Activated naive CD4-positive, alpha-beta T cell treated with anti-CD3 and anti-CD28 coated beads for 36 hours (primary cell): Measurements from ENCODE around the gene RPS27L. TPM values are rescaled to one million over a fixed set of nuclear protein-coding genes. Genes with fewer than 3 reads are reported as not detected.

ENCODE experiments used
- CTCF ChIA-PET: fragments of 350-600 bp; sonication (Branson Sonifier 250); formaldehyde crosslinking; loops from one replicate; lab custom pipeline; 2021; ENCODE audit warnings: antibody characterized with exemption; lab: Charles Lee
- DNase-seq: peaks from one replicate; pipeline ENCODE4 v3.0.0-alpha.2; 2020
- H3K27ac Mint-ChIP-seq: one replicate; pipeline ENCODE4 v1.8.0; 2021; ENCODE audit warnings: mild to moderate bottlenecking, mixed read lengths
- H3K27me3 Mint-ChIP-seq: one replicate; pipeline ENCODE4 v1.8.0; 2021; ENCODE audit warnings: low read depth, mixed read lengths
- H3K36me3 Mint-ChIP-seq: one replicate; pipeline ENCODE4 v1.8.0; 2021; ENCODE audit warnings: low read depth, mixed read lengths
- H3K4me1 Mint-ChIP-seq: one replicate; pipeline ENCODE4 v1.8.0; 2021; ENCODE audit warnings: low read depth, mixed read lengths
- H3K4me3 Mint-ChIP-seq: one replicate; pipeline ENCODE4 v1.8.0; 2021; ENCODE audit warnings: mild to moderate bottlenecking, moderate library complexity, mixed read lengths
- H3K9me3 Mint-ChIP-seq: one replicate; pipeline ENCODE4 v1.8.0; 2021; ENCODE audit warnings: mixed read lengths
- intact Hi-C: fragments of 100-400 bp; cut with micrococcal nuclease; formaldehyde crosslinking; loops from one replicate; pipeline ENCODE4 v1.15.1; 2023
- total RNA-seq, 2 experiments: library from RNA; stranded (reverse); gene quantifications; one replicate each; pipeline ENCODE4 v1.2.3, GENCODE V29; 2021

The RPS27L gene
- total RNA-seq, 2 experiments from 2014 or later, result 220 to 222 TPM

- CTCF ChIA-PET, result interaction anchor here (0.9 to 1.7 kb wide), 2 partner anchors 19 to 138 kb away, joined by 3 to 4 read pairs; no protein-coding TSS in a partner anchor
- H3K27me3 Mint-ChIP-seq, result no peaks in the 10 kb centered on the region
- no peak overlapping the region for H3K4me3 Mint-ChIP-seq
- H3K4me1 Mint-ChIP-seq, result peaks cover 14% of the 10 kb centered on the region
- peaks cover 3% of the 10 kb centered on the region for H3K36me3 Mint-ChIP-seq
- H3K9me3 Mint-ChIP-seq, result no peaks in the 10 kb centered on the region
- H3K27ac Mint-ChIP-seq, result no peak overlapping the region
- DNase-seq, result no peak
- intact Hi-C loops, result no loop called here
Measured at GRCh38 chr15:63185206-63185605, 27.9 kb upstream of the RPS27L start.

GRCh38 chr15:63181648-63182047, 24.4 kb upstream of the RPS27L start:
- Mint-ChIP-seq H3K27me3 (no peaks in the 10 kb centered on the region), H3K4me1 (peaks cover 15% of the 10 kb centered on the region), H3K4me3 (no peak overlapping the region), H3K9me3 (no peaks in the 10 kb centered on the region), H3K27ac (no peak overlapping the region), H3K36me3 (no peaks in the 10 kb centered on the region)
- intact Hi-C loops, result no loop called here
- DNase-seq, result no peak
- CTCF ChIA-PET, result no interaction called here

- H3K27ac Mint-ChIP-seq, result no peak overlapping the region
- H3K9me3 Mint-ChIP-seq, result no peaks in the 10 kb centered on the region
- H3K4me3 Mint-ChIP-seq, result no peak overlapping the region
- H3K36me3 Mint-ChIP-seq, result no peaks in the 10 kb centered on the region
- intact Hi-C loops, result no loop called here
- CTCF ChIA-PET, result no interaction called here
- H3K4me1 Mint-ChIP-seq, result peaks cover 20% of the 10 kb centered on the region
- no peak for DNase-seq
- H3K27me3 Mint-ChIP-seq, result no peaks in the 10 kb centered on the region
Measured at GRCh38 chr15:63180746-63181145, 23.5 kb upstream of the RPS27L start.

GRCh38 chr15:63178034-63178433, 20.8 kb upstream of the RPS27L start:
- DNase-seq, result no peak
- Mint-ChIP-seq H3K4me3 (no peak overlapping the region), H3K9me3 (no peaks in the 10 kb centered on the region), H3K4me1 (peaks cover 20% of the 10 kb centered on the region), H3K36me3 (no peaks in the 10 kb centered on the region), H3K27me3 (no peaks in the 10 kb centered on the region), H3K27ac (no peak overlapping the region)
- intact Hi-C loops, result no loop called here
- CTCF ChIA-PET, result no interaction called here

- Mint-ChIP-seq H3K9me3 (no peaks in the 10 kb centered on the region), H3K27me3 (no peaks in the 10 kb centered on the region), H3K4me3 (no peak overlapping the region), H3K27ac (no peak overlapping the region), H3K4me1 (peaks cover 20% of the 10 kb centered on the region), H3K36me3 (no peaks in the 10 kb centered on the region)
- intact Hi-C loops, result no loop called here
- DNase-seq, result no peak
- CTCF ChIA-PET, result interaction anchor here (0.6 to 1.1 kb wide), 2 partner anchors 10 to 83 kb away, joined by 4 to 5 read pairs; no protein-coding TSS in a partner anchor
Measured at GRCh38 chr15:63176302-63176701, 19.0 kb upstream of the RPS27L start.

GRCh38 chr15:63172851-63173451, 15.7 kb upstream of the RPS27L start:
- CTCF ChIA-PET, result interaction anchor here (1.0 kb wide), 1 partner anchor 22 kb away, joined by 3 read pairs; no protein-coding TSS in a partner anchor
- H3K27me3 Mint-ChIP-seq, result no peaks in the 10 kb centered on the region
- no peak overlapping the region for H3K27ac Mint-ChIP-seq
- H3K9me3 Mint-ChIP-seq, result no peaks in the 10 kb centered on the region
- no peaks in the 10 kb centered on the region for H3K36me3 Mint-ChIP-seq
- peaks cover 18% of the 10 kb centered on the region for H3K4me1 Mint-ChIP-seq
- intact Hi-C loops, result no loop called here
- DNase-seq, result no peak
- no peak overlapping the region for H3K4me3 Mint-ChIP-seq

- Mint-ChIP-seq H3K36me3 (no peaks in the 10 kb centered on the region), H3K27ac (no peak overlapping the region), H3K4me3 (no peak overlapping the region), H3K4me1 (peaks cover 12% of the 10 kb centered on the region), H3K9me3 (no peaks in the 10 kb centered on the region), H3K27me3 (no peaks in the 10 kb centered on the region)
- no peak for DNase-seq
- CTCF ChIA-PET, result interaction anchor here (1.0 kb wide), 1 partner anchor 23 kb away, joined by 3 read pairs; no protein-coding TSS in a partner anchor
- intact Hi-C loops, result no loop called here
Measured at GRCh38 chr15:63172376-63172775, 15.1 kb upstream of the RPS27L start.

- no peak overlapping the region for H3K4me3 Mint-ChIP-seq
- no peaks in the 10 kb centered on the region for H3K9me3 Mint-ChIP-seq
- H3K36me3 Mint-ChIP-seq, result no peaks in the 10 kb centered on the region
- CTCF ChIA-PET, result interaction anchor here (0.5 to 0.6 kb wide), 2 partner anchors 110 to 196 kb away, joined by 3 to 4 read pairs; no protein-coding TSS in a partner anchor
- intact Hi-C loops, result loop anchor here (10.0 kb wide), 1 partner anchor 235 kb away; no protein-coding TSS in a partner anchor
- no peak for DNase-seq
- H3K27ac Mint-ChIP-seq, result no peak overlapping the region
- H3K27me3 Mint-ChIP-seq, result no peaks in the 10 kb centered on the region
- H3K4me1 Mint-ChIP-seq, result peaks cover 4% of the 10 kb centered on the region
Measured at GRCh38 chr15:63169788-63170187, 12.5 kb upstream of the RPS27L start.

- Mint-ChIP-seq H3K4me3 (no peak overlapping the region), H3K4me1 (peaks cover 4% of the 10 kb centered on the region), H3K36me3 (no peaks in the 10 kb centered on the region), H3K27me3 (no peaks in the 10 kb centered on the region), H3K27ac (no peak overlapping the region), H3K9me3 (no peaks in the 10 kb centered on the region)
- CTCF ChIA-PET, result interaction anchor here (0.6 to 1.9 kb wide), 11 partner anchors 10 to 132 kb away, joined by 3 to 5 read pairs (median 4); no protein-coding TSS in a partner anchor
- intact Hi-C loops, result loop anchor here (2.0 to 10.0 kb wide), 2 partner anchors 123 to 239 kb away; no protein-coding TSS in a partner anchor
- no peak for DNase-seq
Measured at GRCh38 chr15:63166219-63166618, 8.9 kb upstream of the RPS27L start.

GRCh38 chr15:63165166-63165859, 8.0 kb upstream of the RPS27L start:
- DNase-seq, result no peak
- H3K27ac Mint-ChIP-seq, result no peak overlapping the region
- no peaks in the 10 kb centered on the region for H3K36me3 Mint-ChIP-seq
- no peak overlapping the region for H3K4me3 Mint-ChIP-seq
- no peaks in the 10 kb centered on the region for H3K27me3 Mint-ChIP-seq
- H3K4me1 Mint-ChIP-seq, result peaks cover 4% of the 10 kb centered on the region
- intact Hi-C loops, result loop anchor here (10.0 kb wide), 1 partner anchor 239 kb away; no protein-coding TSS in a partner anchor
- CTCF ChIA-PET, result interaction anchor here (1.0 to 1.9 kb wide), 4 partner anchors 10 to 77 kb away, joined by 3 to 5 read pairs (median 5); no protein-coding TSS in a partner anchor
- no peaks in the 10 kb centered on the region for H3K9me3 Mint-ChIP-seq

GRCh38 chr15:63163217-63163616, 5.9 kb upstream of the RPS27L start:
- no peak overlapping the region for H3K4me3 Mint-ChIP-seq
- H3K27me3 Mint-ChIP-seq, result no peaks in the 10 kb centered on the region
- H3K27ac Mint-ChIP-seq, result no peak overlapping the region
- H3K36me3 Mint-ChIP-seq, result no peaks in the 10 kb centered on the region
- intact Hi-C loops, result loop anchor here (10.0 kb wide), 1 partner anchor 242 kb away; no protein-coding TSS in a partner anchor
- peaks cover 4% of the 10 kb centered on the region for H3K4me1 Mint-ChIP-seq
- H3K9me3 Mint-ChIP-seq, result no peaks in the 10 kb centered on the region
- no peak for DNase-seq
- CTCF ChIA-PET, result no interaction called here

- no peak overlapping the region for H3K27ac Mint-ChIP-seq
- no peaks in the 10 kb centered on the region for H3K9me3 Mint-ChIP-seq
- intact Hi-C loops, result loop anchor here (10.0 kb wide), 1 partner anchor 244 kb away; no protein-coding TSS in a partner anchor
- peaks cover 7% of the 10 kb centered on the region for H3K4me1 Mint-ChIP-seq
- no peak for DNase-seq
- peaks cover 14% of the 10 kb centered on the region for H3K36me3 Mint-ChIP-seq
- no peak overlapping the region for H3K4me3 Mint-ChIP-seq
- H3K27me3 Mint-ChIP-seq, result no peaks in the 10 kb centered on the region
- CTCF ChIA-PET, result no interaction called here
Measured at GRCh38 chr15:63160638-63161037, 3.4 kb upstream of the RPS27L start.
